ENCODE data around the gene COL4A1.

- TF ChIP-seq POLR2A (IDR thresholded peaks at IDR 0.05; ENCODE audit: low read length) (no peak), GATA1 (IDR thresholded peaks at IDR 0.05; ENCODE audit: low read depth, low read length) (no peak)
Measured at GRCh38 chr13:110263404-110263803, 43.6 kb downstream of the COL4A1 start.
